ENCODE results near the gene EHBP1.
"Not testable (repeated sequence)": the region's sequence is repeated elsewhere in the genome, so short reads cannot be mapped to it uniquely, and the experiment has no call there.

The EHBP1 gene

DNA sequence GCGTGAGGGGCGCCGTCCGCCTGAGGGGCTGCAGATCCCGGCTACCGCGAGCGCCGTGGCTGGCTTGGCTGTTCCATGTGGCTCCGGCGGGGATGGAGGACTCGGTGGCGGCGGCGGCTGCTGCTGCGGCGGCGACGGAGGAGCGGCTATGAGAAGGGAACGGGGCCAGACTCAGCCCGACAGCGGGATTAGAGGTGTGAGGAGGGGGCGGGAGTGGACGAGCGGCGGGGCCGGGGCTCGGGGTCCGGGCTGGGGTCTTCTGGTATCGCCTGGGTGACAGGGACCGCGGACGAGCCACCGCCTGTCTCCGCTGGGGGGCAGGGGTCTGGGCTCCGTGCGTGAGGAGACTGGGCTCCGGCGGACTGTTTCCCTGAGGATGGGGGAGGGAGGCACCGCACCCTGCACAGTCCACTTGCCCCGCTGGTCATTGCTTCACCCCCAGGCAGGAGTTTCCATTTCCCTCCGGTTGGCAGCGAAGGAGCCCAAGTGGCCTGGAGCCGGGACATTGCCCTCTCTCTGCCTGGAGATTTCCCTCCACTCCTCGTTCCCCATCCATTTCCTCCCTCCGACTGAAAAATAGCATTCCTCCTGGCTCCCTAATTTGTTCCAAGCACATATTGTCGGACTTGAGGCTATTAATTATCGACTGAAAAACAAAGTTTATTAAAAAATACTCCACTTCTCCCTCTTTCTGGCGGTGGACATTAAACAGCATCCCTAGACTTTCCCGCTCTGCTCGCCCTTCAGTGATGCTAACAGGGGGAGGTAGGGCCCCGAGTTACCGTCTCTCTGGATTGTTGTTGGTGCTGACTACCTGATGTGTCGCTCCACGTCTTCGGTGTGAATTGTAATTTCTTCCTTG is 577 bp downstream of the EHBP1 start:
- DNase-seq: no peak

DNA sequence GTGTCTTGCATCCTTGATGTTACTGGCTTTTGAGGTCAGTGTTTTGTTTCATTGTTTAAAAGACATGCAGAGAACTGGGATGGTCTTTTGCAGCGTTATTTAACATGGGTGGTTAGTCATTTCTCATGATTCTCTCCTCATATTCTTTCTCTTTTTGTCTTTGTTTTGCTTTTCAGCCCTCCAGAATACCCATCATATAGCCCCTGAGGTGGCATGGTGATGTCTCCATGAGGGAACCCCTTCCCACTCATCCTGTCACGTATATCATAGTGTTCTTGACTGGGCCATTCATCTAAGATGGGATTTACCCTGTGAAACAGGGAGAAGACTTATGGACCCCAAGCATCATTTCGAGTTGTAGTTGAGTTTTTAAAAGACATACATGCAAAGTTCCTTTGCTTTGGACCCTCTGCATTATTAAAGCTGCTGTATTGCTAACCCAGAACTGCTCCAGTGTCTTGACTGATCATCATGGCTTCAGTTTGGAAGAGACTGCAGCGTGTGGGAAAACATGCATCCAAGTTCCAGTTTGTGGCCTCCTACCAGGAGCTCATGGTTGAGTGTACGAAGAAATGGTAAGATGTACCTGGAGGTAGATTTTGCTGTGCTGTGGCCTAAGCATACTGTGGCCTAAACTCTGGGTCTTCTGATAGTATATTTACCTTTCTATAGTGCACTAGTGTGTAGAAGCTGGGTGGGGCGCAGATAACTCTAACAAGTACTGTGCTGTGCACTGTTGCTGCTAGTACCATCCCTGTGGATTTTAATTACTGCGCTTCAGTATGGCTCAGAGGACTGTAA is 1.4 kb downstream of the EHBP1 start:
- DNase-seq: no peak

DNA sequence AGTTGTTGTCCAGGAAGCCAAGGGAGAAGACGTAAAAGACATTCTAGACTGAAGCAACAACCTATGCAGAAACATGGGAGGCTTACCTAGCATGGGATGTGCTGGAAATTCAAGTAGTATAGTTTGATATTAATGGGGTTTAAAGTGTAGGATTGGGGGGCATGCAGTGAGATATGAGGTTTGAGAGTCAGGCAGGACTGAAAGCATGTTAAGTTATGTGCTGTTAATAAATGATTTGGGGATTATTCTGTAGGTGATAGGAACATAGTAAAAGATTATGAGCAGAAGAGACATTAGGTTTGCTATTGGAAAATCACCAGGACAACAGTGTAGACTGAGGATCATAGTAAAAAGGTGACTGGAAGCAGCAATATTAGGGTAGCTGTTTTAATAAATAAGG is 3.2 kb downstream of the EHBP1 start:
- no peak for DNase-seq

DNA sequence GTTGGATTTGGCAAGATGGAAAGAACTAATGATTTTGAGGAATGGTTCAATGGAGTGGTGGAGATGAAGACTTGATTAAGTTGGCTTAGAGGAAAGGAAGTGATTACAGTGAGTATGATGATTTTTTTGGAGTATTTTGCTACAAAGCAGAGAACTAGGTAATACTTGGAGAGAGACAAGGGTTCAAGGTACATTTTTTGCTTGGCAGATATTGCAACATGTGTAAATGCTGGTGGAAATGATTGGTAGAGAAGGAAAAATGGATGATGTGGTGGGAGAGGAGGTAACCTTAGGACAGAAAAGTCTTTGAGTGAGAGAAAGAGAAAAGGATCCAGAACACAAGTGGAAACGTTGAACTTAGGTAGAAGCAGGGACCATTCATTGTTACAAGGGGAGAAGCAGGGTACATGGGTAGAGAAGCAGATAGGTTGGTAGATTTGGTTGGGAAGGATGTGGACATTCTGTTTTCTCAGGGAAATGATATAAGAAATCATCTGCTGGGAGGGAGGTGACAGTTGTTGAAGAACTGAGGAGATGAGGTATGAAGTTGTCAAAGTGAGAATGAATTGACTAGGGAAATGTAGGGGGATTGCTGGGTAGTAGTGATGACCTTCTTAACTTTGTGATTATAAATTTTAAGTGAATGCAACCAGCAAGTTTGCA is 6.5 kb downstream of the EHBP1 start:
- DNase-seq: no peak

DNA sequence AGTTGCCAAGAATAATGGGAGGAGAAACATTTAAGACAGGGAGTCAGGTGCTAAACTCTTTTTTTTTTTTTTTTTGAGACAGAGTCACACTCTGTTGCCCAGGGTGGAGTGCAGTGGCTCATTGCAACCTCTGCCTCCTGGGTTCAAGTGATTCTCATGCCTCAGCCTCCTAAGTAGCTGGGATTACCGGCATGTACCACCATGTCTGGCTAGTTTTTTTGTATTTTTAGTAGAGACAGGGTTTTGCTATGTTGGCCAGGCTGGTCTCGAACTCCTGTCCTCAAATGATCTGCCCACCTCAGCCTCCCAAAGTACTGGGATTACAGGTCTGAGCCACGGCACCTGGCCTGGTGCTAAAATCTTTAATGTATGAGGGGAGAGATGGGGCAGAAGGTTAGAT is 7.7 kb downstream of the EHBP1 start:
- not testable (repeated sequence) for DNase-seq

DNA sequence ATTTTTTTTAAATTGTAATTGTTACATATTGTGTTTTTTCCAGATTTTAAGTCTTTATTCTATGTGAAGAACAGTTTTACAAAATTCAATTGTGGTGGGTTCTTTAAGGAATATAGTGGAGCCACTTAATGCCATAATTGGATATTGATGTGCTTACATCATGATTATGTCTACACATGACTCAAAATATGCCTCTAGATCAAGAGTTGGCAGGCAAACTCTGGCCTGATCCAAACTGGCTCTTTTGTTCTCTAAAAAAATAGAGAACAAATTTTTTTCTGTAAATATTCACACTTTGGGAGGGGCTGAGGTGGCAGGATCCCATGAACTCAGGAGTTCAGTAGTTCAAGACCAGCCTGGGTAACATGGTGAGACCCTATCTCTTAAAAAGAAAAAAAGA is 8.3 kb downstream of the EHBP1 start:
- no peak for DNase-seq

DNA sequence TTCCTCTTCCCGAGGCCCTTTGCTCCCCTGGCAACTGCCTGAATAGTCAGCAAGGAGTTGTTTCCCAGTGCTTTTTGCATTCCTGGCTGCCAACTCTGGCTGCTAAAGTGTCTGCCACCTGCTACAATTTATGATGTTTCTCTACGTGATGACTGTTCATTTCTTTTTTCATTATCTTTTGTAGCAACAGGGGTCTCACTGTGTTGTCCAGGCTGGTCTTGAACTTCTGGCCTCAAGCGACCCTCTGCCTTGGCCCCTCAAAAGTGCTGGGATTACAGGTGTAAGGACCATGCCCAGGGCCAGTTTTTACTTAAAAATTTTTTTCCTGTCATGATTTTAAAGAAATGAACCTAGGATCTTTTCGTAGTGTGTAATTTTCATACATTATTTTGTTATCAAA is 11.3 kb downstream of the EHBP1 start:
- DNase-seq: no peak

DNA sequence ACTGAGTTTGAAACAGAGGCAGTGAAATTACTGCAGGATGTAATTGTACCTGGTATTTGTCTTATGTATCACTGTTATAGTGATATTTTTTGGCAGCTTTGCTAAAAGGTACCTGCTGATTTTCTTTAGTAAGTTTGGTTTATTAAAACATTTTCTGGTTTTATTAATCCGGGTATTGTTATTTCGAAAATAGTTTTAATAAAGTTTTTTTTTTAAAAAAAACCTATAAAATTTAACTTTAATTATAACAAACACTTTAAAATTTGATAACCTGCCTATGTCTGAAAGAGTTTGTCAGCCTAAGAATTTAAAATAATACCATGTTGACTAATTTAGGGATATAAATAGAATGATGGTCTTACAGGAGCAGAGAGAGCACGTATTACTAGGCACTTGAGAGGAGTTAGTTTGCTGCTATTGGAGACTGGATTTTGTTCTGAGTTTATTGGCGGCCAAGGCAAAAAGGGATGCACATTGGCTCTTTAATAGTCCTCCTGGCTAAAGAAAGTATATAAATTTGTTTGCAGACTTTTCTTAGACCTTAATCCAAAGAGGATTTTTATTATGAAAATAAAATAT is 12.1 kb downstream of the EHBP1 start:
- DNase-seq: no peak

DNA sequence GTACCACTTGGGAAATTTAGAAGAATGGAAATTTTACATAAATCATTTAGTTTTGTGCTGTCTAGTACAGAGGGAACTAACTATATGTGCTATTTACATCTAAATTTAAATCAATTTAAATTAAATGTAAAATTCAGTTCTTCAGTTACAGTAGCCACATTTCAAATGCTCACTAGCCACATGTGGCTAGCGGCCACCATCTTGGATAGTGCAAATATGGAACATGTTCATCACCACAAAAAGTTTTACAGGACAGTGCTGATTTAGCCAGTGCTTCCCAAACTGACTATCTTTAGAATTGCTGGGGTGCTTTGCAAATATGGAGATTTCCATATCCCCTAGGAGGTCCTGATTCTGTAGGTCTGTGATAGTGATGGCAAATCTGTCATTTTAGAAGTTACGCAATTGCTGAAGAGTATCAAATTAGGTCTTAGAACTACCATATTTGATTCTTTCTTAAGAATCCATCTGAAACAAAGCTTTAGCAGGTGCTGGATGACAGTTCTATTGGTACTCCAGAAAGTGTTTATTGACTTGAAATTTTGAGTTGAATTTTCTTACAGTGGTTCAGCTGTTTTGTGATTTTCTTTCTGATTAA is 12.8 kb downstream of the EHBP1 start:
- no peak for DNase-seq

DNA sequence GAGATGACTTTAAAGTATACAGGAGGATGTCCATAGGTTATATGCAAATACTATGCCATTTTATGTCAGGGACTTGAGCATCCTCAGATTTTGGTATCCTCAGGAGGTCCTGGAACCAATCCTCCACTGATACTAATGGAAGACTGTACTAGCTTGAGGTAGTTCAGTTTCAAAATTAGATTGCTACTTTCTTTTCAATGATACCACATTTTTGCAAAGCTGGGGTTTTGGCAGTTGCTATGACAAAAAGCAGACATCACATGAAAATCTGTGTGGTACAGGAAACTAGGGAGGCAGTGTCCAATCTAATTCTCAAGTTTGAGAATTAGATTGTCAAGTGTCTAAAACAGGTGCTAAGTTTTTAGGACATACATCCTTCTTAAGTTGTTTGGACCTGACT is 14.2 kb downstream of the EHBP1 start:
- DNase-seq: no peak

DNA sequence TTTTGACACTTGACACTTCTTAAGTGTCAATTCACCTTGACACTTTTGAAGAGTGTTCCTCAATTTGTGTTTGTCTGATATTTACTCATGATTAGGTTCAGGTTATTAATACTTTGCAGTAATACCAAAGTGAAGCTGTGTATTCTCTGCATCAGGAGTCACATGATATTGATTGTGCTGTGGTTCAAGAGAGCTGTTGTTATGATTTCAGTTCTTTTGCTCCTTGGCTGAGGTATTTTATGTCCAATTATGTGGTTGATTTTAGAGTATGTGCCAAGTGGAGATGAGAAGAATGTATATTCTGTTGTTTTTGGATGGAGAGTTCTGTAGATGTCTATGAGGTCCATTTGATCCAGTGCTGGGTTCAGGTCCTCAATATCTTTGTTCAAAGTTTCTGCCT is 17.2 kb downstream of the EHBP1 start:
- no peak for DNase-seq

DNA sequence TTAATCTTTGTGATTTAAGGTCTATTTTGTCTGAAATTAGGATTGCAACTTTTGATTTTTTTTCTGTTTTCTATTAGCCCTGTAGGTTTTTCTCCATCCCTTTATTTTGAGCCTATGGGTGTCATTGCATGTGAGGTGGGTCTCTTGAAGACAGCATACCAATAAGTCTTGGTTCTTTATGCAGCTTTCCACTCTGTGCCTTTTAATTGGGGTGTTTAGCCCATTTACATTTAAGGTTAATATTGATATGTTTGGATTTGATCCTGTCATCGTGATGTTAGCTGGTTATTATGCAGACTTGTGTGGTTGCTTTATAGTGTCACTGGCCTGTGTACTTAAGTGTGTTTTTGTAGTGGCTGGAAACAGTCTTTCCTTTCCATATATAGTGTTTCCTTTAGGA is 17.7 kb downstream of the EHBP1 start:
- DNase-seq: no peak

DNA sequence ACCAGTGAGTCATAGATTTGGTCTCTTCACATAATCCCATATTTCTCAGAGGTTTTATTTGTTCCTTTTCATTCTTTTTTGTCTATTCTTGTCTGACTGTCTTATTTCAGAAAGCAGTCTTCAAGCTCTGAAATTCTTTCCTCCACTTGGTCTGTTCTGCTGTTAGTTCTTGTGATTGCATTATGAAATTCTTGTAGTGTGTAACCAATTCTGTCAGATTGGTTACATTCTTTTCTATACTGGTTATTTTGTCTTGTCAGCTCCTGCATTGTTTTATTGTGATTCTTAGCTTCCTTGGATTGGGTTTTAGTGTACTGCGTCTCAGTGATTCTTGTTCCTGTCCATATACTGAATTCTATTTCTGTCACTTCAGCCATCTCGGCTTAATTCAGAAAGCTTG is 18.6 kb downstream of the EHBP1 start:
- DNase-seq: no peak

DNA sequence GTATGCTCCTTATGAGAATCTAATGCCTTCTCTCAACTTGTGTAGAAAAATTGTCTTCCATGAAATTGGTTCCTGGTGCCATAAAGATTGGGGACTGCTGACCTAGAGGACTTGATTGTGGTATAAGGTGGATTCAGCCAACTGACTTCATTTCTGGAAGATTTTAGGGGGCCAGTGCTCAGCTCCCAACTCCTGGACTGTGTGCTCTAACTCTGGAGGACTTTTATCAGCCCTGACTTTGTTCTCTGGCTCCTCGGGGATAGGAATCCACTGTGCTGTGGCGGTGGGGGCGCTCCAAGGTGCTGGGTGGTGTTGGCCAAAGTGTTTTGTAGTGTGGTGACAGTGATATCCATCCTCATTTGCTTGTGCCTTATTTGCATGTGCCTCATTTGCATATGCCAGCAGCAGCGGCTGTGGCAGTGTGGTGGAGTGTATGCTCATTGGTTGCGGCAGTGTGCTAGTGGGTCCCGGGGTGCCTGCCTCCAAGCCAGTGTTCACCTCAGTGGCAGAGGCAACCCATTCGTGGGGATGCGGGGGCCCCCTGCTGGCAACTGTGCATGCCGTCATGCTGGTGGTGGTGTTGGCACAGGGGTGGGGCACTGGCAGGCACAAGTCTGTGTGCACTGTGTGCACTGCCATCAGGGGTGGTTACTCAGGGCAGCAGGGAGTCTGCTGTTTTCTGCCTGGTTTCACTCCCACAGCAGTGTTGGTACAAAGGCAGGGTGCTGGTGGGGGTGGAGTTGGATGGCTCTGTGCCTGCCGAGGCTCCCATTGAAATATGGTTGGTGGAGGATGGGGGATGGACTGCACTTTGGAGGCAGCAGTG is 19.6 kb downstream of the EHBP1 start:
- DNase-seq: peak; percentile 2

DNA sequence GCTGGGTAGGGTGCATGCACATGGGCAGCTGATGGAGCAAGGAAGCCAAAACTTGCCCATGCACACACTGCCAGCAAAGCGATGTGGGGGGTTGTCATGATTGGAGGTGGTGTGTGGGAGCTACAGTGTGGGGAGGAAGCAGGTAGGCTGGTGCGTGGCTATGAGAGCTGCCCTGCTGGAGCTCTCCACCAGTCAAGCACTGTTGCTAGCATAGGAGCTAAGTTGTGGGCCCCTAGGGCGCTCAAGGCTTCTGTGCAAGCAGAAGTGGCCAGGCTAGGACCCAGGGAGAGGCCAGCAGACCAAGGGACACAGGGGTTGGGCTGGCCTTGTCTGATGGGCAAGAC is 20.2 kb downstream of the EHBP1 start:
- no peak for DNase-seq

DNA sequence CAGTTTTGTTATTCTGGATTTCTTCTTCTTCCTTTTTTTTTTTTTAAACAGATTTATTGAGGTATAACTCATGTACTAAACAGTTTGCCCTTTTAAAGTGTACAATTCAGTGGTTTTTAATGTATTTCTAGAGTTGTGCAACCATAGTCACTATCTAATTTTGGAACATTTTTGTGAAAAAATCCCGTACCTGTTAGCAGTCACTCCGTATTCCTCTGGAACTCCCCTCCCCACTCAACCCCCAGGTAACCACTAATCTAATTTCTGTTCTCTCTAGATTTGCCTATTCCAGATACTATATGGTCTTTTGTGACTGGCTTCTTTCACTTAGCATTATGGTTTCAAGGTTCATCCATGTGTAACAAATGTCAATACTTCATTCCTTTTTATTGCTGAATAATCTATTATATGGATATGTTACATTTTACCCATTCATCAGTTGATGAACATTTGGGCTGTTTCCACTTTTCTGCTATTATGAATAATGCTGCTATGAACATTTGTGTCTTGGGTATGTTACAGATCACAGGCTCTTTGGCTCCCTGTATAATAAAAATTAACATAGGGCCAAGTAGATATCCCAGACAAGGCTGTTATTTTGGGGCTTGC is 21.9 kb downstream of the EHBP1 start:
- DNase-seq: no peak

DNA sequence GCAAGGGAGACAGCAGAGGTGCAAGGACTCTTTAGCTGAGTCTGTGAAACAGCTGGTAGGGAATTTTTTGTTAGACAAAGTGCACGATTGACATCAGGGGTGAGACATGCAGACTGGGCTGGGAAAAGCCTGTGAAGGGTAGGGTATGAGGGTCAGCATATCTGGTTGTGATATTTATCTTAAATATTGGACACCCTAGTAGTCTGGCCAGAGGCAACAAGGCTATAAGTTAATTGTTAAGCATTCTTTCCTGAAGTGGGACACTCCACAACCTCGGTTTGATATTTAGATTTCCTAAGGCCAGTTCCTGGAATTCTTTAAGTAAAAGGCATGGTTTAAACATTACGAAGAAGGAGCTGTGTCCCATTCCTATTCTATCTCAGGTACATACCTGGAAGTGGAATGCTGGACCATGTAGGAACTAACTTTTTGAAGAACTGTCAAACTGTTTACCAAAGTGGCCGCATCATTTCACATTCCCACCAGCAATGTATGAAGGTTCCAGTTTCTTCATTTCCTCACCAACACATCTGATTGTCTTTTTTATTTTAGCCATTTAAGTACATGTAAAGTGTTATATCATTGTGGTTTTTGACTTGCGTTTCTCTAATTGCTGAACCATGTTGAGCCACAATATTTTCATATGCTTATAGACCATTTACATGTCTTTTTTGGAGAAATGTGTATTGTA is 22.5 kb downstream of the EHBP1 start:
- DNase-seq: no peak

DNA sequence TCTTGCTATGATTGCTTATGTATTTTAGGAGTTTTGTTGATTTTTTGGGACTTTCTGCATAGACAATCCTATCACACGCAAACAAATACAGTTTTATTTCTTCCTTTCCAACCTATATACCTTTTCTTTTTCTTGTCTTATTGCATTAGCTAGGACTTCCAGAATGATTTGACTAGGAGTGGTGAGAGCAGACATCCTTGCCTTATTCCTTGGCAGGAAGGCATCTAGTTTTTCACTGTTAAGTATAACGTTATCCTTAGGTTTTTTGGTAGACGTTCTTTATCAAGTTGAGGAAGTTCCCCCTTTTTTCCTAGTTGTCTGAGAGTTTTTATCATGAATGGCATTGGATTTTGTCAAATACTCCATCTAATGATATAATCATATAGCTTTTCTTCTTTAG is 25.8 kb downstream of the EHBP1 start:
- no peak for DNase-seq

DNA sequence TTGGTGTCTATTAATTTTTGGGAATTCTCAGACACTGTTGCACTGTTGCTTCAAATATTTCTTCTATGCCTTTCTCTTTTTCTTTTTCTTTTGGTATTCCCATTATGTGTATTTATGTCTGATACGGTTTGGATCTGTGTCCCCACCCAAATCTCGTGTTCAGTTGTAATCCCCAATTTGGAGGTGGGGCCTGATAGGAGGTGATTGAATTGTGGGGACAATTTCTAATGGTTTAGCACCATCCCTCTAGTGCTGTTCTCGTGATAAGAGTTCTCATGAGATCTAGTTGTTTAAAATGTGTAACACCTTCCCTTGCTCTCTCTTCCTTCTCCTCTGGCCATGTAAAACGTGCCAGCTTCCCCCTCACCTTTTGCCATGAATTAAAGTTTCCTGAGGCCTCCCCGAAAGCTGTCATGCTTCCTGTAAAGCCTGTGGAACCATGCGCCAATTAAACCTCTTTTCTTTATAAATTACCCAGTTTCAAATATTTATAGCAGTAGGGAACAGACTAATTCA is 26.8 kb downstream of the EHBP1 start:
- DNase-seq: no peak

DNA sequence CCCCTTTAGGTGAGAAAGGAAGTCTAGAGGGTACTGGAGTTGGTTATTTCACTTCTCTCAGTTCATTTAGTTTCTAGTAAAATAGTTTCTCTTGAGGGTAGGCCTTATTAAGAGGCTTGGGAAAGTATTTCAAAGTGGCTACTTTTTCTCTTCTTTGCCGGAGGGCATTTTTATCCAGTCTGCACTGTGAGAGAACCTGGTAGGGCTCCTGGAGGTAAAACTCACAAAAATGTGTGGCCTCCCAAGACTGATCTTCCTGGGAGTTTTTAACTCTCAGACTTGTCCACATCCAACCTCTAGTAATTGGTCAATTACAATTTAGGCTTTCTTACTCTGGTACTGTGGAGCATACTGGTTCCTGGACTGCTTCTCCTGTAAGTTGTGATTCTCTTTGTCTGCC is 28.0 kb downstream of the EHBP1 start:
- DNase-seq: no peak

Data from effector CD8-positive, alpha-beta T cell (primary cell).